OCI-LY3 (cell line): ENCODE results near the gene SH3BP5L.

Experiments
- CTCF ChIP-seq: fragments of 200-600, 300-600 bp; sonication (generic); IDR thresholded peaks from 2 replicates; pipeline ENCODE4 v1.5.1; 2014; ENCODE audit warnings: antibody characterized with exemption, low read length, low read depth
- EZH2phosphoT487 ChIP-seq: fragments of 200-600 bp; shearing (Covaris generic); IDR thresholded peaks from 2 replicates; pipeline ENCODE4 v1.6.1; 2018; ENCODE audit warnings: antibody characterized with exemption, mixed run types, low read depth

DNA sequence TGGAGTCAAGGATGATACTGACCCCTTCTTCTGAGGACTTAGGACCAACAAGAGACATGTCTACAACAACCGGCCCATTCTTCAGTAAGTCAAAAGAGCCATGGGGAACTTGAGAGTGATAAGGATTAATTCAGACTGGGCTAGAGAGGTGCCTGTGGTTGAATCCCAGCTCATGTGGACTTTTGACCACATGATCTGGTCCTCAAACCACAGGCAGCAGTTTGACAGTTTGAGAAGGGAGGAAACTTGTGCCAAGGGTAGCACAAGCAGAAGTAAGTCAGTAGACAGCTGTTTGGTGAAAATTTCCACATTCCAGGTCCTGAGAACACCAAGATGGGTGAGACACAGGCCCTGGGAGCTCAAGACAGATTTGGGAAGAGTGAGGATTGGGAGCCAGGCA is 19.8 kb downstream of the SH3BP5L start:
- TF ChIP-seq CTCF (no peak), EZH2phosphoT487 (no peak)
